Immature natural killer cell (primary cell): ENCODE results near the gene KLHL22. TPM values are rescaled to one million over a fixed set of nuclear protein-coding genes. Genes with fewer than 3 reads are reported as not detected.

ENCODE experiments used
- polyA plus RNA-seq, 3 donors: library from polyadenylated mRNA; unstranded; fragments of 300-500 nt; fragmentation: Illumina TruSeq; gene quantifications; one replicate each; pipeline ENCODE4 v1.2.3, GENCODE V29; 2021

The KLHL22 gene
- polyA plus RNA-seq, 3 donors from 2014 or later: 12.8 to 26.3 (median 26.1) TPM

Other genes starting within 250 kb of the KLHL22 start
- 1 to 10 TPM; 1.1 to 3.9 (median 2.2) TPM for gene RTN4R, start 227.5 kb downstream of the KLHL22 start, polyA plus RNA-seq
- 100 to 1,000 TPM; 143 to 160 (median 147) TPM for gene DGCR6L, start 175.7 kb downstream of the KLHL22 start, polyA plus RNA-seq
- gene ZNF74, start 101.6 kb downstream of the KLHL22 start, polyA plus RNA-seq: 10 to 100 TPM in 1 of 3 donors, 1 to 10 TPM in 2; 2.0 to 16.8 (median 6.7) TPM
- under 1 TPM in 1 of 3 donors, not detected in 2; 0.48 TPM for gene SCARF2, start 58.0 kb downstream of the KLHL22 start, polyA plus RNA-seq
- gene MED15, start 11.8 kb upstream of the KLHL22 start, polyA plus RNA-seq: 10 to 100 TPM; 12.1 to 91.3 (median 23.0) TPM